Measurements from ENCODE around the gene FRMD4B.

Gene FRMD4B

DNA sequence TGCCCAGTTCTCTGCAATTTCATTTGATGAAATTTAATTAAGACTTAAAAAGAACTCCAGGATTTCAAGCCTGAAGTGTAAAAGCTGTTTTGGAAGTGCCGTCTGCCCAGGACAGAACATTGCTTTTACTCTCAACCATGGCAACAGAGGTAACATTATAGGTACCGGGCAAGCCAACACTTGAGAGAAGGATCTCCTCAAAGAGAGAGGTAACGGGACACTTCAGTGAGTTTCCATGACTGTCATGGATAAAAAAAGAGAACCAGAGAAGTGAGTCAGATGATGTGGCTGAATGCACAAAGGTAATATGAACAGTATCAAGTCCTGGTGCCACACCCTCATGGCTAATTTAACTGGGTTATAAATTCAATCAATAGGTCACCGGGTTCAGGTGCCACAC is 133.3 kb downstream of the FRMD4B start:
- H3K4me3 ChIP-seq (ENCODE audit: low read length) = no peak overlapping the region
- TF ChIP-seq, protein P1, sequence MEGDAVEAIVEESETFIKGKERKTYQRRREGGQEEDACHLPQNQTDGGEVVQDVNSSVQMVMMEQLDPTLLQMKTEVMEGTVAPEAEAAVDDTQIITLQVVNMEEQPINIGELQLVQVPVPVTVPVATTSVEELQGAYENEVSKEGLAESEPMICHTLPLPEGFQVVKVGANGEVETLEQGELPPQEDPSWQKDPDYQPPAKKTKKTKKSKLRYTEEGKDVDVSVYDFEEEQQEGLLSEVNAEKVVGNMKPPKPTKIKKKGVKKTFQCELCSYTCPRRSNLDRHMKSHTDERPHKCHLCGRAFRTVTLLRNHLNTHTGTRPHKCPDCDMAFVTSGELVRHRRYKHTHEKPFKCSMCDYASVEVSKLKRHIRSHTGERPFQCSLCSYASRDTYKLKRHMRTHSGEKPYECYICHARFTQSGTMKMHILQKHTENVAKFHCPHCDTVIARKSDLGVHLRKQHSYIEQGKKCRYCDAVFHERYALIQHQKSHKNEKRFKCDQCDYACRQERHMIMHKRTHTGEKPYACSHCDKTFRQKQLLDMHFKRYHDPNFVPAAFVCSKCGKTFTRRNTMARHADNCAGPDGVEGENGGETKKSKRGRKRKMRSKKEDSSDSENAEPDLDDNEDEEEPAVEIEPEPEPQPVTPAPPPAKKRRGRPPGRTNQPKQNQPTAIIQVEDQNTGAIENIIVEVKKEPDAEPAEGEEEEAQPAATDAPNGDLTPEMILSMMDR (IDR thresholded peaks at IDR 0.05; ENCODE audit: insufficient read depth, low read depth, low read length, missing control alignments) = no peak
- peak; percentile 74 for DNase-seq (ENCODE audit: low read depth)

- TF ChIP-seq, protein P1 (IDR thresholded peaks at IDR 0.05; ENCODE audit: insufficient read depth, low read depth, low read length, missing control alignments) = no peak
- DNase-seq (ENCODE audit: low read depth) = no peak
- no peak overlapping the region for H3K4me3 ChIP-seq (ENCODE audit: low read length)
These were observed 133.7 kb downstream of the FRMD4B start for GRCh38 chr3:69252141-69252540.

GRCh38 chr3:69251078-69251805 is 134.6 kb downstream of the FRMD4B start:
- TF ChIP-seq, protein P1 (IDR thresholded peaks at IDR 0.05; ENCODE audit: insufficient read depth, low read depth, low read length, missing control alignments) = no peak
- H3K4me3 ChIP-seq (ENCODE audit: low read length) = no peak overlapping the region
- no peak for DNase-seq (ENCODE audit: low read depth)

DNA sequence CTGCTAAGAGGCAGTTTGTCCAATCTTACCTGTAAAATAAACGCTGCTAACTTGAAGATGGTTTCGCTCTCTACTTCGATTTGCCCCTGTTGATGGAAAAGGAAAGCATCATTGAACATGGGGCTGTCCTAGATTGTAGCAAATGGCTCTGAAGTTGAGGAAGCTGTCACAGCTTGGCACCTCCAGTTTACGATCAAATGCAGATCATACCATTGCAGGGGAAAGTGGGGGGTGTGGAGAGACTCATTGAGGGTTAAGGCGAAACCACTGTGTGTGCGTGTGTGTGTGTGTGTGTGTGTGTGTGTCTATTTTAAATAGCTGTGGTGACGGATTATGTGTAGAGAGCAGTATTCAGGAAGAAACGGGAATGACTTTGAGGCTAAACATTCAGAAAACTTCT is 135.9 kb downstream of the FRMD4B start:
- TF ChIP-seq, protein P1 (IDR thresholded peaks at IDR 0.05; ENCODE audit: insufficient read depth, low read depth, low read length, missing control alignments) = no peak
- no peak overlapping the region for H3K4me3 ChIP-seq (ENCODE audit: low read length)
- DNase-seq (ENCODE audit: low read depth) = no peak

- no peak overlapping the region for H3K4me3 ChIP-seq (ENCODE audit: low read length)
- TF ChIP-seq, protein P1 (IDR thresholded peaks at IDR 0.05; ENCODE audit: insufficient read depth, low read depth, low read length, missing control alignments) = no peak
- no peak for DNase-seq (ENCODE audit: low read depth)
These were observed 136.9 kb downstream of the FRMD4B start for GRCh38 chr3:69249001-69249400.

DNA sequence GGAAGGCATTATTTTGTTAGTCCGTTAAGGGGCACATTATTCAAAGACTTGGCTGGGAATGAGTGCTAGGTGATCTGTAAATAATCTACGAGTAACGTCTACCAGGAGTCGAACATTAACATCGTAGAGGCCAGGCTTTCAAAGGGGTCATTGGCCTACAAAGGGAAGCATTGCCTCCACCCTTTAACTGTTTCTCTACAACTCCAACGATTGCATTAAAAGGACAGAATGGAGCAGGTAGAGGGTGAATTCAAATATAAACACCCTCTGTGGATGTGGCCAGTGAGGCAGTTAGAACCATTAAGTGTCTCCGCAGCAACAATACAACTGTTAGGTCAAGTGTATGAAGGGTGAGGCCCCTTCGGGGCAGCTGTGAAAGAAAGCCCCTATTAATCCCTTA is 137.5 kb downstream of the FRMD4B start:
- no peak for DNase-seq (ENCODE audit: low read depth)
- no peak overlapping the region for H3K4me3 ChIP-seq (ENCODE audit: low read length)
- TF ChIP-seq, protein P1 (IDR thresholded peaks at IDR 0.05; ENCODE audit: insufficient read depth, low read depth, low read length, missing control alignments) = no peak

- TF ChIP-seq, protein P1 (IDR thresholded peaks at IDR 0.05; ENCODE audit: insufficient read depth, low read depth, low read length, missing control alignments) = no peak
- no peak for DNase-seq (ENCODE audit: low read depth)
- H3K4me3 ChIP-seq (ENCODE audit: low read length) = no peak overlapping the region
These were observed 139.3 kb downstream of the FRMD4B start for GRCh38 chr3:69246612-69247011.

All from epithelial cell of esophagus (primary cell).